Measurements from ENCODE around the gene TIMM44.

- TF ChIP-seq ESRRA (IDR thresholded peaks at IDR 0.05; ENCODE audit: low read length), result no peak
- TF ChIP-seq FOS (IDR thresholded peaks at IDR 0.05; ENCODE audit: borderline replicate concordance, extremely low read depth, insufficient read length), result no peak
- no peak for TF ChIP-seq EZH2 (IDR thresholded peaks at IDR 0.05; ENCODE audit: borderline replicate concordance, control insufficient read depth, low read depth, low read length)
- no peak for TF ChIP-seq ZNF384 (IDR thresholded peaks at IDR 0.05; ENCODE audit: borderline replicate concordance, low read depth, low read length)
These were observed 22.0 kb downstream of the TIMM44 start for GRCh38 chr19:7921302-7921966.

All from GM12878 (cell line).